A673 (cell line): Measurements from ENCODE around the gene NEMP1. TPM values are rescaled to one million over a fixed set of nuclear protein-coding genes. Genes with fewer than 3 reads are reported as not detected.
A peak's percentile ranks its signal among the peaks of the same experiment; 100 is the strongest.

ENCODE experiments used
- BruUV-seq: library from RNA; stranded (reverse); fragments of 400-500 nt; replicated peaks from 2 replicates; lab custom pipeline; 2021; lab: Mats Ljungman, UMichigan
- CTCF ChIA-PET: fragments of 300-600 bp; sonication (Branson Sonifier 250); formaldehyde crosslinking; loops from one replicate; lab custom pipeline; 2022; ENCODE audit warnings: antibody characterized with exemption; lab: Charles Lee
- POLR2A ChIA-PET: fragments of 300-600 bp; sonication (Branson Sonifier 250); formaldehyde crosslinking; loops from one replicate; lab custom pipeline; 2022; ENCODE audit warnings: antibody characterized with exemption; ENCODE audit not compliant: low non-redundant PET; lab: Charles Lee
- DNase-seq: peaks from one replicate; pipeline ENCODE4 v3.0.0-alpha.2; 2015; ENCODE audit warnings: low spot score
- H3K27ac ChIP-seq: fragments of 200-600 bp; sonication (generic); 2 replicates; pipeline ENCODE4 v1.5.1; 2016; ENCODE audit warnings: mixed run types, low read depth, mild to moderate bottlenecking, mixed read lengths, antibody characterized with exemption, low read length; ENCODE audit not compliant: poor library complexity, severe bottlenecking
- H3K27me3 ChIP-seq: fragments of 200-600 bp; sonication (generic); replicated peaks from 2 replicates; pipeline ENCODE4 v1.6.1; 2017; ENCODE audit warnings: mixed run types, low read depth, mild to moderate bottlenecking, mixed read lengths, antibody characterized with exemption, low read length; ENCODE audit not compliant: insufficient read depth, poor library complexity
- H3K36me3 ChIP-seq: fragments of 200-600 bp; sonication (generic); 2 replicates; pipeline ENCODE4 v1.6.1; 2016; ENCODE audit warnings: mixed run types, mild to moderate bottlenecking, mixed read lengths, antibody characterized with exemption, low read length; ENCODE audit not compliant: insufficient read depth, poor library complexity, severe bottlenecking
- H3K4me1 ChIP-seq: fragments of 200-600 bp; sonication (generic); 2 replicates; pipeline ENCODE4 v1.6.1; 2017; ENCODE audit warnings: mixed run types, mild to moderate bottlenecking, mixed read lengths, antibody characterized with exemption, low read length; ENCODE audit not compliant: insufficient read depth, poor library complexity, severe bottlenecking
- H3K4me3 ChIP-seq: fragments of 200-600 bp; sonication (generic); 2 replicates; pipeline ENCODE4 v1.5.1; 2016; ENCODE audit warnings: low read depth, mixed run types, mild to moderate bottlenecking, mixed read lengths, low read length; ENCODE audit not compliant: poor library complexity, severe bottlenecking
- H3K9me3 ChIP-seq: fragments of 200-600 bp; sonication (generic); 2 replicates; pipeline ENCODE4 v1.6.1; 2016; ENCODE audit warnings: mixed run types, low read depth, mild to moderate bottlenecking, mixed read lengths, antibody characterized with exemption, low read length; ENCODE audit not compliant: poor library complexity, severe bottlenecking
- EZH2 ChIP-seq: fragments of 200-600 bp; sonication (generic); IDR thresholded peaks from 2 replicates; pipeline ENCODE4 v1.6.1; 2017; ENCODE audit warnings: borderline replicate concordance, low read depth, mild to moderate bottlenecking, mixed read lengths, antibody characterized with exemption, low read length; ENCODE audit not compliant: poor library complexity, severe bottlenecking
- intact Hi-C: fragments of 100-400 bp; cut with micrococcal nuclease; formaldehyde crosslinking; loops from one replicate; pipeline ENCODE4 v1.10.0; 2022; ENCODE audit not compliant: unreplicated experiment
- total RNA-seq: library from RNA; stranded (reverse); gene quantifications from 2 replicates; pipeline ENCODE4 v1.2.3, GENCODE V29; 2021
- TF ChIP-seq, protein P1 (sequence below): fragments of 300-800, 200-600 bp; sonication (generic); conservative IDR thresholded peaks from 2 replicates; pipeline ENCODE4 v1.5.1; 2017; ENCODE audit warnings: low read depth, mild to moderate bottlenecking, antibody characterized with exemption, low read length, moderate library complexity, mixed read lengths

Gene NEMP1
- total RNA-seq, 1 experiment from 2014 or later, result 68.6 TPM

DNA sequence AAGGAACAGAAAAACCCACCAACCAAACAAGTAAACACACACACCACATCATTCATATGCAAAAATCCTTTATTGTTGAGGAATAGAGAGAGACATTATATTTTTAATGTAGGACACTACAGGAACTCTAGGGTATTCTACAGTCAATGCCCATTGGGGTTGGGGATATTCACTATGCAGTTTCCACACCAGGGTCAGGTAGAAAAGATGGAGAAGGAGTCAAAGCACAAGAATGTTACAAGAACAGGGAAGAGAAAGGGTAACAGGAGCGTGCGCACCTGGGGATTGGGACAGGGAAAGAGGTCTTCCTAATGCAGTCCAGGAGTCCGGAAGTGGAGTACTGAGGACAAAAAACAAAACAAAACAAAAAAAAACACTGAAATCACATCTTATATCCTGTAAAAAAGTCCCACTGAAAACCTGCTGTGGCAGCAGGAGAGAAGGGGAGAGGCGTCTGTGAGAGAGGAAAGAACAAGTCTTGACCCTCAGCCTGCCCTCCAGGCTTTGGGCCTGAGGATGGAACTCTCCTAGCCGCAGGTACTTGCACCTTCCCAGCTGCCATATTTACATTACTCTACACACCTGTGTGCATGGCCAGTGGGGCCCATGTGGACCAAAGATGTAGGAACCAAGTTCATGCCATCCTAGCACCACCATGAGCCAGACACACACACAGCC, 68.5 kb downstream of the NEMP1 start:
- DNase-seq, result no peak
- POLR2A ChIA-PET, result no interaction called here
- no peak overlapping the region for H3K4me3 ChIP-seq
- no peaks in the 10 kb centered on the region for H3K9me3 ChIP-seq
- BruUV-seq, result no TSS peak
- CTCF ChIA-PET, result interaction anchor here (2.1 kb wide), 1 partner anchor 102 kb away, joined by 13 read pairs; no protein-coding TSS in a partner anchor
- no peaks in the 10 kb centered on the region for H3K36me3 ChIP-seq
- no peak overlapping the region for H3K27ac ChIP-seq
- H3K4me1 ChIP-seq, result peaks cover 8% of the 10 kb centered on the region
- intact Hi-C loops, result loop anchor here (2.0 to 5.0 kb wide), 2 partner anchors 53 to 172 kb away; no protein-coding TSS in a partner anchor
- TF ChIP-seq EZH2, result no peak
- TF ChIP-seq, protein P1, sequence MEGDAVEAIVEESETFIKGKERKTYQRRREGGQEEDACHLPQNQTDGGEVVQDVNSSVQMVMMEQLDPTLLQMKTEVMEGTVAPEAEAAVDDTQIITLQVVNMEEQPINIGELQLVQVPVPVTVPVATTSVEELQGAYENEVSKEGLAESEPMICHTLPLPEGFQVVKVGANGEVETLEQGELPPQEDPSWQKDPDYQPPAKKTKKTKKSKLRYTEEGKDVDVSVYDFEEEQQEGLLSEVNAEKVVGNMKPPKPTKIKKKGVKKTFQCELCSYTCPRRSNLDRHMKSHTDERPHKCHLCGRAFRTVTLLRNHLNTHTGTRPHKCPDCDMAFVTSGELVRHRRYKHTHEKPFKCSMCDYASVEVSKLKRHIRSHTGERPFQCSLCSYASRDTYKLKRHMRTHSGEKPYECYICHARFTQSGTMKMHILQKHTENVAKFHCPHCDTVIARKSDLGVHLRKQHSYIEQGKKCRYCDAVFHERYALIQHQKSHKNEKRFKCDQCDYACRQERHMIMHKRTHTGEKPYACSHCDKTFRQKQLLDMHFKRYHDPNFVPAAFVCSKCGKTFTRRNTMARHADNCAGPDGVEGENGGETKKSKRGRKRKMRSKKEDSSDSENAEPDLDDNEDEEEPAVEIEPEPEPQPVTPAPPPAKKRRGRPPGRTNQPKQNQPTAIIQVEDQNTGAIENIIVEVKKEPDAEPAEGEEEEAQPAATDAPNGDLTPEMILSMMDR, result no peak
- H3K27me3 ChIP-seq, result peaks cover 4% of the 10 kb centered on the region

DNA sequence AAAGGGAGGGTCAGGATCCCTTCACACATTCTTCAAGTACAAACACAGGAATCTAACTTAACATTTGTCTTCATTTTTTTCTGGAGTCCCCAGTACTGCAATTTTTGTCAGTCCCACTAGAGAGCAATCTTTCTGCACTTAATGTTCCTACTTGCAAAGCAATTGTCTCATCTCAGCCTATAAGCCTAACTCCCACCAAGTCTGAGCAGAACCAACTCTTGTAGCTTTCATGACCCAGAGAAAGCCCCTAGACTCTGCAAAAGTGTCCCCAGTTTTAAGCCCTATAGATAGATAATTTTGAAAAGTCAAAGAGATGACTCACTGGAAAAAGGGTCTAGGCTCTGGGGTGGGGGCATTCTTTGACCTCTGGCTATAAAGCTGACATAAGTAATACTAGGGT, 70.4 kb downstream of the NEMP1 start:
- Histone ChIP-seq H3K36me3 (peaks cover 16% of the 10 kb centered on the region), H3K9me3 (no peaks in the 10 kb centered on the region), H3K27me3 (no peaks in the 10 kb centered on the region), H3K27ac (no peak overlapping the region), H3K4me1 (peaks cover 6% of the 10 kb centered on the region), H3K4me3 (no peak overlapping the region)
- no peak for TF ChIP-seq EZH2
- TF ChIP-seq, protein P1, result peak; percentile 76
- intact Hi-C loops, result loop anchor here (1.0 to 5.0 kb wide), 3 partner anchors 55 to 174 kb away; no protein-coding TSS in a partner anchor
- ChIA-PET POLR2A (no interaction called here), CTCF (interaction anchor here (0.6 to 3.0 kb wide), 3 partner anchors 16 to 120 kb away, joined by 4 to 30 read pairs (median 8); partner anchors contain the start of genes LRP1 and STAT6)
- BruUV-seq, result no TSS peak
- peak; percentile 82 for DNase-seq

DNA sequence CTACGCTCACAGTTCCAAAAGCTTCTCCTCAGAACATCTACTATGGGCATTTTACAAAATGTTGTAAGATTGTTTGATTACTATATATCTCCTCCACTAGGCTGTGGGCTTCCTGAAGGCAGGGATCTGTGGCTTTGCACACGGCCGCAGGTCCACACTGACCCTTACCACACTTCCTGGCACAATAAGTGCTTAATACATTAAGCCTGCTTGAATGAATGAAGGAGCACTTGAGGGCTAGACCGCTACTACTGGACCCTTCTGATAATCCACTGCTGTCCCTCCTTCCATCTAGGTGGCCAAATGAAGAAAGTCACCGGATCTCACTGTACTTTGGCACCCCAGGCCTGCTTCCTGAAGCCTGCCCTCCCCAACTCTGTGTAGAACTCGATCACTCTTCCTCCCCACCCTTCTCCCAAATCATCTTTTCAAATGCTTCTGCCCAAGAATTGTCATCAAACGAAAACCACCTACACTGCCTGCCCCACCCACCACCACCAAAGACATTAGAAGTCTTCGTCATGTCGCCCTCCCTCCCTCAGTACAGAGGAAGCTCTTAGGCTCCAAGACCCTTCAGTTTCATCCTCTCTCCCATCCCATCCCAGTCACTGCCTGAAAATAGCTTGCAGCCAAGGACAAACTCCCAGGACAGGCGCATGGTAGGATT, 71.6 kb downstream of the NEMP1 start:
- Histone ChIP-seq H3K27ac (no peak overlapping the region), H3K36me3 (peaks cover 29% of the 10 kb centered on the region), H3K9me3 (no peaks in the 10 kb centered on the region), H3K4me3 (peak overlapping the region; percentile 95), H3K27me3 (no peaks in the 10 kb centered on the region), H3K4me1 (peaks cover 6% of the 10 kb centered on the region)
- DNase-seq, result no peak
- intact Hi-C loops, result loop anchor here (5.0 kb wide), 1 partner anchor 175 kb away; no protein-coding TSS in a partner anchor
- ChIA-PET POLR2A (no interaction called here), CTCF (interaction anchor here (0.5 to 3.0 kb wide), 3 partner anchors 16 to 105 kb away, joined by 4 to 30 read pairs (median 7); partner anchors contain the start of gene STAT6)
- TF ChIP-seq, protein P1, result no peak
- TF ChIP-seq EZH2, result no peak
- no TSS peak for BruUV-seq
